ENCODE measurements around the gene YOD1.

YOD1 gene

GRCh38 chr1:207027206-207027777 is 23.7 kb downstream of the YOD1 start:
- no peak for DNase-seq
- Mint-ChIP-seq H3K9me3 (no peaks in the 10 kb centered on the region), H3K4me1 (peaks cover 30% of the 10 kb centered on the region), H3K36me3 (ENCODE audit: low read depth) (no peaks in the 10 kb centered on the region), H3K27me3 (ENCODE audit: low read depth, poor library complexity) (peaks cover 46% of the 10 kb centered on the region), H3K27ac (no peak overlapping the region), H3K4me3 (no peak overlapping the region)
- TF ChIP-seq, protein P1, sequence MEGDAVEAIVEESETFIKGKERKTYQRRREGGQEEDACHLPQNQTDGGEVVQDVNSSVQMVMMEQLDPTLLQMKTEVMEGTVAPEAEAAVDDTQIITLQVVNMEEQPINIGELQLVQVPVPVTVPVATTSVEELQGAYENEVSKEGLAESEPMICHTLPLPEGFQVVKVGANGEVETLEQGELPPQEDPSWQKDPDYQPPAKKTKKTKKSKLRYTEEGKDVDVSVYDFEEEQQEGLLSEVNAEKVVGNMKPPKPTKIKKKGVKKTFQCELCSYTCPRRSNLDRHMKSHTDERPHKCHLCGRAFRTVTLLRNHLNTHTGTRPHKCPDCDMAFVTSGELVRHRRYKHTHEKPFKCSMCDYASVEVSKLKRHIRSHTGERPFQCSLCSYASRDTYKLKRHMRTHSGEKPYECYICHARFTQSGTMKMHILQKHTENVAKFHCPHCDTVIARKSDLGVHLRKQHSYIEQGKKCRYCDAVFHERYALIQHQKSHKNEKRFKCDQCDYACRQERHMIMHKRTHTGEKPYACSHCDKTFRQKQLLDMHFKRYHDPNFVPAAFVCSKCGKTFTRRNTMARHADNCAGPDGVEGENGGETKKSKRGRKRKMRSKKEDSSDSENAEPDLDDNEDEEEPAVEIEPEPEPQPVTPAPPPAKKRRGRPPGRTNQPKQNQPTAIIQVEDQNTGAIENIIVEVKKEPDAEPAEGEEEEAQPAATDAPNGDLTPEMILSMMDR (IDR thresholded peaks at IDR 0.05), result no peak

- DNase-seq, result no peak
- peaks cover 28% of the 10 kb centered on the region for H3K4me1 Mint-ChIP-seq
- no peak overlapping the region for H3K4me3 Mint-ChIP-seq
- no peak overlapping the region for H3K27ac Mint-ChIP-seq
- H3K36me3 Mint-ChIP-seq (ENCODE audit: low read depth), result no peaks in the 10 kb centered on the region
- TF ChIP-seq, protein P1 (IDR thresholded peaks at IDR 0.05), result no peak
- no peaks in the 10 kb centered on the region for H3K9me3 Mint-ChIP-seq
- peaks cover 34% of the 10 kb centered on the region for H3K27me3 Mint-ChIP-seq (ENCODE audit: low read depth, poor library complexity)
These were observed 24.9 kb downstream of the YOD1 start for GRCh38 chr1:207026104-207026534.

DNA sequence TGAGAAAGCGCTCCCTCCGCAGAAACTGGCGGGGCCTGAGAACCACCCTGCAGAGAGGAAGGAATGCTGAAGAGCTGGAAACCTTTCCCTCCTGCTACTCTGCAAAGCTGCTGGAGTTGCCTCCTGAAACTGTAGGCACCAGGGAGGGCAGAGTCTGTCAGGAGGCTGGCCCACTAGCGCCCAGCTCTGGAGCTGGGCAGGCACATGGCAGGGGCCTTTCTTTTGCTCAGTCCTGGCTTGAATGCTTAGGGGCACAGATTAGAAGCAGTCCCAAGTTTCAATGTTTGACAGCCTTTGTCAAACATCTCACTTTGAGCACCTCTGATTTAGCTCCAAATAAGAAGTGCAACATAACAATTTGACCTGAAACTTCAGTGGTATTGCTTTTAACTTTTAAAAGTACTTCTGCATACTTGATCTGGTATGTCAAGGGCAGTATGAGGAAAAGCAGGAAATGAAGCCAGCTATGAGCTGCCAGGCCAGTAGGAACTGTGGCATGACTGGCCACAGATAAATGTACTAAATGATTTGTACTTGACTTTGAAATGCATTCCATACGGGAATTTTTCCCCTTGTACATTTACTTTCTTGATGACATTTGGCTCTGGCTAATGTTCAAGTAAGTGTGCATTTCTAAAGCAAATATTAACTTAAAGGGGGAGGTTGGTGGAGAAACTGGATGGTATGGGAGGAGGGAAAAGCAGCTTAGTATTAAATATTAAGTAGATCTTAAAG is 25.7 kb downstream of the YOD1 start:
- Mint-ChIP-seq H3K36me3 (ENCODE audit: low read depth) (no peaks in the 10 kb centered on the region), H3K27me3 (ENCODE audit: low read depth, poor library complexity) (peaks cover 26% of the 10 kb centered on the region), H3K4me3 (no peak overlapping the region), H3K9me3 (no peaks in the 10 kb centered on the region), H3K4me1 (peaks cover 33% of the 10 kb centered on the region), H3K27ac (no peak overlapping the region)
- no peak for DNase-seq
- TF ChIP-seq, protein P1 (IDR thresholded peaks at IDR 0.05), result no peak

DNA sequence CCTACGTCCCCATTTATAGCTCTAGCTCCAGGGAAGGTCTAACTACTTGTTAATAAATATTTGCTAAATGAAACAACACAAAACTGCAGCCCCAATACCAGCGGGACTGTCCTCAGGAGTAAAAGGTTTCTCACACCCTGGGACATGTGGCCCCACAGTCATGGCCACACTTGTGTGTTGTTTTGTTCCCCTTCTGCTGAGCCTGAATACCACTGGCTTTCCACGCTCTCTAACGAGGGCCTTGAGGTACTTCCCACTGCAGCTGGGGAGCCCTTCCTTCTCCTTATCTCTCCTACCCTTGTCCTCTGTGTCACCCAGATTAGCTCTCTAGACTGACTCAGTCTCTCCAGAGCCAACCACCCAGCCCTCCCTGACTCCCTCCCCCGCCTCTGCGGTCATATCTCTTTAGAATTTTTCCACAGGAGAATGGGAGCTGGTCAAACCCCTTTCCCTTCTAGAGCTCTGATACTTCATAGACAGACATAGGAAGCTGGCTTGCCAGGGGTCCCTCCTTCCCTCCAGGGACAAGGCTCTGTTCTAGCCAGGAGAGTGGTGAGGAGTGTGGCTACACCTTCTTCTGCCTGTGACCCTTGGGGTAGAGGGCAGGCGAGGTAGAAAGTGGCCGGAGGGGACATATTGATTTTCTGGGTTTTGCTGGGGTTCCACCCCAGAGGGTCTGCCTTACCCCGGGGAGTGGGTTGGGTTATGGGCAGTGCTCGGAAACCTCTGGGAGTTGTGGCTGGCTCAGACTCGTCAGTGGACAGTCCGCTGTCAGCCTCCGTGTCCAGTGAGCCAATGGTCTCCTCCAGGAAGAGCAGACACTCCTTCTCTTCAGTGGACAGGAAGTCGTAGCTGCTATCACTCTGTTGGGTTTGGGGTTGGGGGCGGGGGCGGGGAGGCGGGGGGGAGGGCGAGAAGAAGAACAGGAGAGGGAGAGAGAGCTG is 26.5 kb downstream of the YOD1 start:
- TF ChIP-seq, protein P1 (IDR thresholded peaks at IDR 0.05), result no peak
- Mint-ChIP-seq H3K9me3 (no peaks in the 10 kb centered on the region), H3K27ac (no peak overlapping the region), H3K4me3 (no peak overlapping the region), H3K27me3 (ENCODE audit: low read depth, poor library complexity) (peaks cover 19% of the 10 kb centered on the region), H3K36me3 (ENCODE audit: low read depth) (no peaks in the 10 kb centered on the region), H3K4me1 (peaks cover 33% of the 10 kb centered on the region)
- DNase-seq, result no peak

DNA sequence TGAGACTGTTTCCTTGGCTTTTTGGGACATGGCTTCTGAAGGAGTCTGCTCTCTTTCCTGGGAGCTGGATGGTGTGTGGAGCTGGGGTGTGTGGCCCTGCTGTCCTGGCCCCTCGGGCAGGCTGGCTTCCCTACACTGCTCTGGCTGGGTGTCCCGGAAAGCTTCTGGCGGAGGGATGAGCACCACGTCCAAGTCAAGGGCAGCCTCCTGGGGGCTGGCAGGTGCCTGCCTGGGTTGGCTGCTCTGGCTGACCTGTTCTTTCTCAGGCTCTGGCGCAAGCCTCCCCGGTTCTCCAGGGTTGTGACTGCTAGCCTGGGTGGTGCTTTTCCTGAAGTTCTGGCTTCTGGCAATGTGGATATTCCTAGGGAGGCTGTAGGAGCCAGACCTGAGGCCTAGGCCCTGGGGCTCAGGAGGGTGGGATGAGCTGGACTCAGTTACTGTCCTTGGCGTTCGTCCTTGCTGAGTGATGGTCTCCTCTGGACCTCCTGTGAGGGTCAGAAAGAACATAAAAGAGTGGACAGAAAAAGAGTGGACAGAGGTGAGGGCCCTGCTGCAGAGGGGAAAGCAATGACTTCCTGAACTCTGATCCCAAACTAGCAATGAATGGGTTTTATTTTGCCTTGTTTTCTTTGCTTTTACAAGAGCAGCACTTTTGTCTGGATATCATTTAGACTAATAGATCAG is 27.9 kb downstream of the YOD1 start:
- peak overlapping the region; percentile 92 for H3K27ac Mint-ChIP-seq
- H3K4me3 Mint-ChIP-seq, result no peak overlapping the region
- peaks cover 19% of the 10 kb centered on the region for H3K27me3 Mint-ChIP-seq (ENCODE audit: low read depth, poor library complexity)
- no peaks in the 10 kb centered on the region for H3K9me3 Mint-ChIP-seq
- TF ChIP-seq, protein P1 (IDR thresholded peaks at IDR 0.05), result no peak
- no peaks in the 10 kb centered on the region for H3K36me3 Mint-ChIP-seq (ENCODE audit: low read depth)
- no peak for DNase-seq
- H3K4me1 Mint-ChIP-seq, result peaks cover 33% of the 10 kb centered on the region
